HG03521 (cell line): Measurements from ENCODE around the gene MTERF1.
"Not testable (repeated sequence)": the region's sequence is repeated elsewhere in the genome, so short reads cannot be mapped to it uniquely, and the experiment has no call there.

Source experiments
- ATAC-seq: cut with Tn5 transposase; IDR thresholded peaks from one replicate; pipeline ENCODE4 v1.9.1; 2021; ENCODE audit warnings: mild to moderate bottlenecking, moderate library complexity; ENCODE audit not compliant: unreplicated experiment

MTERF1 gene

GRCh38 chr7:91887336-91888213 is 7.1 kb upstream of the MTERF1 start:
- not testable (repeated sequence) for ATAC-seq

DNA sequence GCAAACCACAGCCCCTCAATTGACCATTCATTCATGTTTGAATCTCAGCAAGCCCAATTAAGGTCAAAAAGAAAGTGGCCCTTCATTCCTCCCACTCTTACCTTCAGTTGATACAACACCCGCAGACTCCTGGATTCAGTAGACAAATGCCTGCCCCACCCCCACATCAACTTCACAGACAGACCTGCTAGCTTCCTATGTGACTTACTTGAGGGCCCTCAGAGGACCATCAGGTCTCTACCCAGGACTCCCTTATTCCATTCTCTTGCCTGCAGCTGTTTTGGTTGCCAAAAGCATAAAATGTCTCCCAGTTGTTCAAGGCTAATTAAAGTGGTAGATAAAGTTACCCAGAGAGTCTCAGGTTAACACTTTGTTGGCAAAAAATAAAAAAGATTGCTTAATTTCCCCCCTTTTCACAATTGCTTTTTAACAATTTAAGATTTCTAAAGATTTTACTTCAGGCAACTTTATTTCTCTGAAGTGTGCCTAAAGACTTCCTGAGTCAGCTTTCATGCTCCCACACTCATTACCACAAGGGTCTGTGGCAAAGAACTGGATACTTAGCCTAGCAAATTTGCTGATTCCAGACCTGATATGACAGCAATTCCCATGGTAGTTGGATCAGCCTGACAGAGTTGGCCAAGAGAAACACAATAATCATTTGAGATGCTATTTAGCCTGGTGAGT is 3.3 kb upstream of the MTERF1 start:
- ATAC-seq: no peak

DNA sequence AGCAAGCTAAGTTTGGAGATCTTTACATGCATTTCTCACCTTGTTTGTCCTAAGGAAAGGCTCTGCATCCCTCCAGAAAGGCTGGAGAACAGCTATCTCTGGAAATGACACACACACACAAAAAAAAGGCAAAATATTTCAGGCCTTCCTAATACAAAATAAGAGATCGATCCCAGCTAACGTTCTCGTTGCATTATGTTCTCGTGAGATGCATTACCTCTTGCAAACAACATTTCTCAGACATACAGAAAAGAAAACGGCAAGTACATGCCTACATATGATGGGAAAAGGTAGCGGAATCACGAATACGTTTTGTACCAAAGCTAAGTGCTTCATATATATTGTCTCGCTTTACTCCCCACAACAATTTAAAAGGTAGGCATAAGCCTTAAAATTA is 488 bp downstream of the MTERF1 start:
- peak; percentile 3 for ATAC-seq

GRCh38 chr7:91876391-91877133 is 3.9 kb downstream of the MTERF1 start:
- no peak for ATAC-seq

DNA sequence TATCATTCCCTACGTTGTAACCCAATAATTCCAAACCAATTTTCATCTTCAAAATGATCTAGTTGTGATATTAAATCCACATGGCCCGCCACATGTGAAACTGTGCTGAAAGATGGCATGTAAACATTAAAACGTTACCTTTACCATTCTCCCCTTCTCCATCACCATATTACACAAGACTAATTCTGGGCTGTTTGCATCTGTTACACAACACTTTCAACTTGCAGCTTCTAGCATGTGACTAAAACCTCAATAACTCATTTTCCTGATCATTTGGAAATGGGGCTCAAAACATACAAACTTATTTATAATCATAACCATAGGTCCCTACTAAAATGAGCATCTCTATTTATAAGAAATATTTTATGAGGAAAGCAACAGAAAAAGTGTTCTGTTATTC is 4.7 kb downstream of the MTERF1 start:
- ATAC-seq: no peak

GRCh38 chr7:91872928-91873327 is 7.6 kb downstream of the MTERF1 start:
- no peak for ATAC-seq

GRCh38 chr7:91872069-91872468 is 8.4 kb downstream of the MTERF1 start:
- ATAC-seq: no peak

DNA sequence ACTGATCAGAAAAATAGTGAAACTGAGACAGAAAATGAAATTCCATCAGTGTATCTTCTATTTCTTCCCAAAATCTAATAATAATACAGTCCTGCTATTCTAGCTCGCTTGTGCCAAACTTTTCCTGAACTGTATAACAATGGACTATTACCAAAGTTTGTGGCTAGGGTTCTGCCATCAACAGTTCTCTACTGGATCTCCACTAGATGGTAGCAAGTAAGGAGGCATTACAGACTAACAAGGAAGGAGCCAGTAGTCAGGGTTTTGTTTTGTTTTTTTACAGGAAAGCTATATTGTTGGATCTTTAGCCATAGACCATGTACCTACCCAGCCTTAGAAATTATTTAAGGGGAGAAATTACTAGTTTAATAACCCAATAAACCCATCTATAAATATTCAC is 10.8 kb downstream of the MTERF1 start:
- no peak for ATAC-seq

DNA sequence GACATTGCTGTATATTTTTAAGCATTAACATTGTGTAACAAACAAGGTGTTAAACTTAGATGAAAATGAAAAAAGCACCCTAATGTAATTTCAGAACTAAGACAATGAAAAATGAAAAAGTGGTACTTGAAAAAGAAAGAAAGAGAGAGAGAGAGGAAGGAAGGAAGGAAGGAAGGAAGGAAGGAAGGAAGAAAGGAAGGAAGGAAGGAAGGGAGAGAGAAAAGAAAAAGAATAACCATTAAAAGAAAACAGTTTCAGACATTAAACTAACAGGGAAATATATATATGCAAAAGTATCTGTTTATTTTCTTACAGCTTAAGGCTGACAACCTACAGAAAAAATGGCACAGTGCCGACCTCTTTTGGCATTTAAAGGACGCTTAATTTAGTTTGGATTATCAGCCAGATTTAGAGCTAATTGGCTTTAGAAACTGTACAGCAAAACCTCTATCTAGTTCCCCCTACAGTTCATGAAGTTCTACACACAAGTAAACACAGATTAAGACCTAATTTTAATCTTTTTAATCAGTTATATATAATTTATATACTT is 13.8 kb downstream of the MTERF1 start:
- no peak for ATAC-seq

GRCh38 chr7:91865511-91865910 is 15.0 kb downstream of the MTERF1 start:
- no peak for ATAC-seq

- ATAC-seq: not testable (repeated sequence)
These were observed 15.9 kb downstream of the MTERF1 start for GRCh38 chr7:91864604-91865003.

DNA sequence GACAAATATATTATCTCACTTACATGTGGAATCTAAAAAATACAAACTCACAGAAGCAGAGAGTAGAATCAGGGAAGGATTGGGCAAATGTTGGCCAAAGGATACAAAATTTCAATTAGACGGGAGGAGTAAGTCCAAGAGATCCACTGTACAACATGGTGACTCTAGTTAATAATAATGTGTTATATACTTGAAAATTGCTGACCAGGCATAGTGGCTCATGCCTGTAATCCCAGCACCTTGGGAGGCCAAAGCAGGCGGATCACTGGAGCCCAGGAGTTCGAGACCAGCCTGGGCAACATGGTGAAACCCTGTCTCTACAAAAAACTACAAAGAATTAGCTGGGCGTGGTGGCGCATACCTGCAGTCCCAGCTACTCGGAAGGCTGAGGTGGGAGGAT is 16.4 kb downstream of the MTERF1 start:
- ATAC-seq: no peak

DNA sequence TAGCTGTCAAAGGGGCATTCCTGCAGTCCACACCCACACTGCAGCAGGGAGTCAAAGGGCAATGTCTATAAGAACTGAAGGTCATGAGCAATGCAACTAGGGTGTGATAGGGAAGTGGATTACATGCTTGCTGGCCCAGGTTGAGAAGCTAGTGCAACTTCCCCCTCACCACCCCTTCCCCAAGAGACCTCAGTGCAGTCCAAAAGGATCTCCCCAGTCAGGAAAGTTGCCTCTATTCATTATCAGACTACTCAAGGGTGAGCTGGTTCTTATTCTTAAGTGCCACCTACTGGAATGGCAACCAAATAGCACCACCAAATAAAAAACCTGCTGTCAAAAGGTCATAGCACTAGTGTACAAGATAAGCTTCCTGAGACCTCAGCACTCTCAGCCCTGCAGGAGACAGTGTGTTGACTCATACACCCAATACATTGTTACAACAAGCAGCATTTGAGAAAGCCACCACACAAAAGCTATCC is 28.2 kb downstream of the MTERF1 start:
- ATAC-seq: peak; percentile 66

GRCh38 chr7:91850455-91850854 is 30.0 kb downstream of the MTERF1 start:
- no peak for ATAC-seq

DNA sequence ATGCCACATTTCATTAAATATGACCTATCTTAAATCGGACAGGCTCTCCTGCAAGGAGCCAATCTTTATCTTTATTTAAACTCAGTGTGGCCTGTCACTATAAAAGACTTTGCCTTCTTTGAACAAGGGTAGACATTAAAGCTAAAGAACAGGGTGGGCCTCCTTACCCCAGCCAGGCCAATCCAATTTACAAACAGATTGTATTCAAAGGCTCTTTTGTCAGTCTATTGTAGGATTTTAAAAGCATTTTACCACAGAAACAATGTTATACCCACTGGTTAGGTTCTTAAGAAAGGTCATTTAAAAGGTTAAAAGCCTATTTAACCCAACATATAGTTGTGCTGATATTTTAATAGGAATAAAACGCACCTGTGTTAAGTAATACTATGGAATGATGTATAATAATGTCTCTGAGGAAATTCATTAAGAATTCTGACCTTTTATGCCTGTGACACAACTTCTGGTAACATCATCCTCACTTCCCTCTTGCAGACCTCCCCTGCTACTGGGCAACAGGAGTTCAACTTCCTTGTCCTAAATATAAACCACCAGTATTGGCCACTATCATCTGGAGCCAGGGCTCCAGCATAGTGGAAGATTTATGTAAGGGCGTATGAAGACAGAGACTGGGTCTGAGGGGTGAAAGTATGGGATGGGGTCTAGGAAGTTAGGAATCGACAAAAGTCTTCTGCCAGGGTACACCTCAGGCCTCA is 32.5 kb downstream of the MTERF1 start:
- ATAC-seq: no peak

DNA sequence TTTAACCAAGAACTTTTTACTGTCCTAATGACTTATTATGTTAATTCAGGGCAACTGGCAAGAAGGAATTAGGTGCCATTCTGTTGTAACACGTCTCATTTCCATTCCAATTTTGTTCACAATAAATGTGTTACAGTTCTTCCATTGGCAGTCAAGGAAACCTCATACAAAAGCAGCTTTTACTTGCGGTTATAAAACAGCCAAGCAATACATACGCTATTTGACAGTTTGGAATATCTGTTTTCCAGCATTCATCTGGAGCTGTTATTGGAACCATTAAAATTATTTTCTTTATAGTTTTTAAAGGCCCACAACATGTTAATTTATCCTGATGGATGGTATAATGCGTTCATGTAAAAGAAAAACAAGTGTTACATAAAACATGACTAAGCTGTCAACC is 33.3 kb downstream of the MTERF1 start:
- ATAC-seq: no peak

DNA sequence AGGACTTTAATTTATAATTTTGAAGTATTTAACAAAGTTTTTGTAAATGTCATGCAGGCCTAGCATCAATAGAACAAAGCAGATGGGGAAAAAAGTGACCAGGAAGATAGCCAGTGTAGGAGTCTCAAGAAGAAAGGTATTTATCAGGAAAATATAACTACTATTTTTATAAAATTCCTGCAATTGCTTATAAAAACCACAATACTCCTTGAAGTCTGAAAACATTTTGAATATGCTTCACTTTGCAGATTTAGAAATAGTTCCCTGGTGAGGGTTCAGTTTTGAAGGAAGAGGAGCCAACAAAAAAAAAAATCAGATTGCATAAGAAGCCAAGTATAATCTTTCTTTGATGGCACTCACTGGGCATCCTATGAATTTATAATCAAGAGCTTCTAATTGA is 34.1 kb downstream of the MTERF1 start:
- no peak for ATAC-seq

- peak; percentile 86 for ATAC-seq
These were observed 36.7 kb downstream of the MTERF1 start for GRCh38 chr7:91843831-91844230.

DNA sequence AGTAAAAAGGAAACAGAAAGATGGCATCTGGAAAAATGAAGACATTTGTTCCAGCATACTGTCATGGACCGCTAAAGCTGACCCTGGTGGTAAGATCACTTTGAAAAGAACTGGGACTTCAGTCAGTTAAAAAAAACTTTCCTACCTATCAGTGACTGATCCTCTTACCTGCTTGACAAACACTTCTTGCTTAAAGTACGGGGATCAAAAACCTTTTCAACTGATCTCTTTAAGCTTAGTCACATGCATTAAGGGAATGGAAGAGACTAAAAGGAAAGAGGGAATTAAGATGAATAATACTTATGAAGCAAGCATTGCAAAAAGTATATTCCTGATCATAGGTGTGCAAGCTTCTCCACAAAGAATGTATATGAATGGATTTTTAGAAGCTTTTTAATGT is 42.1 kb downstream of the MTERF1 start:
- ATAC-seq: no peak

- ATAC-seq: no peak
These were observed 43.0 kb downstream of the MTERF1 start for GRCh38 chr7:91837397-91838070.
